KBM-7 (cell line): ENCODE measurements around the gene RCOR1.

ENCODE experiments used
- DNase-seq: peaks from one replicate; pipeline ENCODE4 v3.0.0-alpha.2; 2015
- in situ Hi-C: fragments of 300-500 bp; cut with MboI; formaldehyde crosslinking; loops from 2 replicates; pipeline ENCODE4 v1.14.3; 2020; ENCODE audit warnings: low sequenced_read_pairs, low pct_unique_long_range_greater_than_20kb, mixed read lengths

Gene RCOR1

GRCh38 chr14:102731101-102731870 lies 138.8 kb downstream of the RCOR1 start:
- in situ Hi-C loops = no loop called here
- DNase-seq = no peak

- no peak for DNase-seq
- in situ Hi-C loops = no loop called here
These were observed 139.7 kb downstream of the RCOR1 start for GRCh38 chr14:102731871-102732800.

GRCh38 chr14:102732924-102733323 lies 140.5 kb downstream of the RCOR1 start:
- in situ Hi-C loops = no loop called here
- DNase-seq = no peak

GRCh38 chr14:102733326-102733725 lies 140.9 kb downstream of the RCOR1 start:
- in situ Hi-C loops = no loop called here
- DNase-seq = no peak

GRCh38 chr14:102734436-102734835 lies 142.0 kb downstream of the RCOR1 start:
- in situ Hi-C loops = no loop called here
- DNase-seq = no peak

- in situ Hi-C loops = no loop called here
- DNase-seq = no peak
These were observed 144.5 kb downstream of the RCOR1 start for GRCh38 chr14:102736956-102737355.

- no peak for DNase-seq
- in situ Hi-C loops = no loop called here
These were observed 145.2 kb downstream of the RCOR1 start for GRCh38 chr14:102737402-102738372.

- no peak for DNase-seq
- in situ Hi-C loops = no loop called here
These were observed 146.1 kb downstream of the RCOR1 start for GRCh38 chr14:102738373-102739189.

GRCh38 chr14:102739190-102739469 lies 146.7 kb downstream of the RCOR1 start:
- in situ Hi-C loops = no loop called here
- DNase-seq = no peak

GRCh38 chr14:102746634-102747438 lies 154.4 kb downstream of the RCOR1 start:
- in situ Hi-C loops = no loop called here
- DNase-seq = no peak

GRCh38 chr14:102748806-102749205 lies 156.4 kb downstream of the RCOR1 start:
- DNase-seq = no peak
- in situ Hi-C loops = no loop called here

- DNase-seq = no peak
- in situ Hi-C loops = no loop called here
These were observed 157.2 kb downstream of the RCOR1 start for GRCh38 chr14:102749393-102750305.

GRCh38 chr14:102750376-102750775 lies 157.9 kb downstream of the RCOR1 start:
- DNase-seq = no peak
- in situ Hi-C loops = no loop called here

GRCh38 chr14:102751088-102751487 lies 158.6 kb downstream of the RCOR1 start:
- in situ Hi-C loops = no loop called here
- no peak for DNase-seq

- no peak for DNase-seq
- in situ Hi-C loops = no loop called here
These were observed 159.9 kb downstream of the RCOR1 start for GRCh38 chr14:102752239-102752847.
